GM19099 (cell line): Measurements from ENCODE around the gene KBTBD13.

ENCODE experiments used
- POLR2A ChIP-seq: IDR thresholded peaks from 3 replicates; pipeline ENCODE4 v1.6.1; 2011; ENCODE audit warnings: low read depth; ENCODE audit not compliant: insufficient read length; ENCODE audit errors: extremely low read depth

Gene KBTBD13

GRCh38 chr15:65072617-65073016 lies 3.9 kb upstream of the KBTBD13 start:
- no peak for TF ChIP-seq POLR2A

GRCh38 chr15:65077291-65077980 lies 890 bp downstream of the KBTBD13 start:
- TF ChIP-seq POLR2A, result no peak

DNA sequence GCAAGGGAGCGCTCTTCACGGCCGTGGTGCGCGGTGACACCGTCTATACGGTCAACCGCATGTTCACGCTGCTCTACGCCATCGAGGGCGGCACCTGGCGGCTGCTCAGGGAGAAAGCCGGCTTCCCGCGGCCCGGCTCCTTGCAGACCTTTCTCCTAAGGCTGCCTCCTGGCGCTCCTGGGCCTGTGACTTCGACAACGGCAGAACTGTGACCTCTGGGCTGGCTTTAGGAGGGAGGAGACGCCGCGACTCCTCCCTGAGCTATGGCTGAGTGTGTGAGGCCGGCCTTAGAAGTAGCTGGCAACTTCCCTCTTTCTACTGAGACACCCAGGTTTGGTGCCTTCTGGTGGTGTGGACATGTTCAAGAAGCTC lies 1.4 kb downstream of the KBTBD13 start:
- no peak for TF ChIP-seq POLR2A

- TF ChIP-seq POLR2A, result no peak
Observed at GRCh38 chr15:65079580-65079979, 3.0 kb downstream of the KBTBD13 start.

DNA sequence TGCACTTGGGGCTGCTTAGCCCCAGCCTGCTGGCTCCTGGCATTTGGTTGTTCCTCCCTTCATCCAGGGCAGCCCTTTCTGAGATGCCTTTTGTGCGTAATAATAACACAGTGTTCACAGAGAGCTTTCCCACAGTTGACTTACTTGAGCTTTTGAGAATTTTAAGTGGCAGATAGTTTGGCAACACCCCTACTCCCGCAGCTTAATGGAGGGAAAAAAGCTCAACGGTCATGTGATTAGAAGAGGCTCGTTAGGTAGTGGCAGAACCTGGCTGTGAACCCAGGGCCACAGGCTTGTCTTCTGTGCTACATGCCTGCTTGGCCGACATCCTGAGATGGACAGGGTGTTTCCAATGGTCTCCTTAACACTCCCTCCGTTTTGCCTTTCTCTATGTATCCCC lies 4.7 kb downstream of the KBTBD13 start:
- no peak for TF ChIP-seq POLR2A

GRCh38 chr15:65081758-65082157 lies 5.2 kb downstream of the KBTBD13 start:
- no peak for TF ChIP-seq POLR2A

- no peak for TF ChIP-seq POLR2A
Observed at GRCh38 chr15:65082303-65082953, 5.9 kb downstream of the KBTBD13 start.

DNA sequence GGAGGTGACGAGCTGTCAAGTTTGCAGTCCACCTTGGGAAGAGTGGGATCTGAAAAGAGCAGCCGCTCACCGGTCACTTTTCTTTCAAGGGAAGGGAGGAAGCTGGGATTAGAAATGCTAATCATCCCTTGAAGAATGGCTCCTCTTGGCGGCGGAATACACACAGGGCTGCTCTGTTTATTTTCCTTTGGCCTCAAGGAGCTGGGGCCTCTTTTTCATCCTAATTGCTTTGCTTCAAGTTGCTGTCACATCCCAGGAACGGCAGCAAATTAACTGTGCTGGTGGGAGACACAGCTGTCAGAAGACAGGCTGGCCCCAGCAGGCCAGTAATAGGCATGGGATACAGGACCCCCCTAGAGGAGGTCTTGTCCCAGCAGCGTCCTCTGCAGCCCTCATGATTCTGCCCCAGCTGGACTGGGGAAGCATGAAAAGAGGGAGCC lies 6.7 kb downstream of the KBTBD13 start:
- no peak for TF ChIP-seq POLR2A

DNA sequence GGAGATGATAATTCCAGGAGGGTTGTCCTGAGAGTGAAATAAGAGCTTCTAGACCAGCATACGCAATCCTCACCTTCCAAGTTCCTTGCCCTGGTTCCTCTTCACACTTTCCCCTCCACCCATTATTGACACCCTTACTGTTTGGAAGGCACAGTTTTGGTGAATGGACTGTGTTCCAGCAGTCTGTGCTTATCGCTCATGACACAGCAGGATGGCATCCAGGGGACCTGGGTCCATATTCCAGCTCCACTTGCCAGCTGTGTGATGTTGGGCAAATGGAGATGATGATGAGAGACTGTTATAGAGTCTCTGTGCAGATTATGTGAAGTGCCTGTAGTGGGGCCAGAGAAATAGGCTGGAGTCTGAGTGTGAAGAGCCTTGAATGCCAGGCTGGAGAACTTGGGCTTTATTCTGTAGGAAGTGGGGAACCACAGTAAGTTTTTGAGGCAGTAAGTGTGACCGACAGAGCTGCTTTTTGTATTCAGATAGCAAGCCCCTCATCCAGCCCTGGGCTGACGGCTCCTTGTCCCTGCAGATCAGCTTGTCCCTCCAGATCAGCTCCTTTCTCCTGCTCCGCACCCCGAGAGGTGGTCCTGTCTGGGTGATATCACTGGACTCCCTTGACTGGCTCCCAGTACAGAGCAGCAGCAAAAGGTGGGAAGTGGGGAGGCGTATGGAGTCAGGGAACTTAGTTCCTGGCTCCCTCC lies 8.1 kb downstream of the KBTBD13 start:
- no peak for TF ChIP-seq POLR2A

- TF ChIP-seq POLR2A, result no peak
Observed at GRCh38 chr15:65085207-65085753, 8.7 kb downstream of the KBTBD13 start.

- no peak for TF ChIP-seq POLR2A
Observed at GRCh38 chr15:65085990-65086679, 9.6 kb downstream of the KBTBD13 start.

DNA sequence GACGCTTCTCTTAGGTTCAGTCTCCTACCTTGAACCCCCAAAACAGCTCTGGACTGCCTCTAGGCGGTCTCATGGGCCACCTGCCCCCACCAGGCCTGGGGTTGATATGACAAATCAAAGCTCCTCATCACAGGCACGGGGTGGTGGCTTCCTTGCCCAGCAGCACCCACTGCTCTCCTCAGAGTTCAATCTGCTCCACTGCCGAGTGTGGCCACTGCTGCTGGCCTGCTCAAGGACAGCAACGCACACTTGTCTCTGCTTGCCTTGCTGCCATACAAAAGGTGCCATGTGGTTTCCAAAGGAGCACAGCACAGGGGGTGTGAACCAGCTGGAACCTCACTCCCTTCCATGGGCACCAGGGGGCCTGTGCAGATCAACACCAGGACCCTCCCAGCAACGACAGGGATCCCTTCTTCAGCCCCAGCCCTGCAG lies 10.2 kb downstream of the KBTBD13 start:
- TF ChIP-seq POLR2A, result no peak

- TF ChIP-seq POLR2A, result no peak
Observed at GRCh38 chr15:65087411-65087810, 10.9 kb downstream of the KBTBD13 start.

DNA sequence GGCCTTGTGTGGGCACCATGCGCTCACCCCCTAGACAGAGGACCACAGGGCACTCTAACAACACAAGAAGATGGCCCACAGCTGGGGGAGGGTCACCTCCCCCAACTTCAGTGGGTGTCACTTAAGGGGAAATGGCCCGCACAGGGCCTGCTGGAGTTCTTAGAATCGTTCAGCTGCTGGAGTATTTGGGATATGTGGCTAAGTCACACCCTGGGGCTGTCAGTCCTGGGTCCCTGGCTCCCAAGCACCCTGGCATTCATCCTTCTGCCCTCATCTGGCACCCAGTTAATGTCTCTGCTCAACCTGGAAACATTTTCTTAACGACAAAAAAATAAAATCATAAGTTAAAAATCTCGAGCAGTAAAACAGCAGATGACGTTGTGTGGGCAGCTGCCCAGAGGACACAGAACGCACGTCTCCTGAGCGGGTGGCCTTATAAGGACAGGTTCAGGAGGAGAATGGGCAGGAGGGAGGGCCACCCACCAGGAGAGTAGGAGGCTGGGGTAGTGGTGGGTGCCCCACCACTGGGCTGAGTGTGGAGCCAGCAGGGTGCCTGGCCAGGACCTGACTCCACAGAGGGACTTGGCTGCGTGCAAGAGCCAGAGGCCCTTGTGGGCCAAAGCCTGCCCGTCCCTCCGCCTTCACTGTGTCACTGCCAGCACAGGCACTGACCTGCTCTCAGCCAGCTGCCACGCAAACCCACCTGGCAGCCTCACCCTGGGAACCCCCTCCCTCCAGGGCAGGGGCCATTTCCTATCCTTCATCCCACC lies 11.5 kb downstream of the KBTBD13 start:
- TF ChIP-seq POLR2A, result no peak
